Brain pericyte (primary cell): ENCODE results near the gene API5.

Experiments
- DNase-seq: peaks from one replicate; pipeline ENCODE4 v3.0.0-alpha.2; 2012; ENCODE audit warnings: low read depth, low spot score

API5 gene

DNA sequence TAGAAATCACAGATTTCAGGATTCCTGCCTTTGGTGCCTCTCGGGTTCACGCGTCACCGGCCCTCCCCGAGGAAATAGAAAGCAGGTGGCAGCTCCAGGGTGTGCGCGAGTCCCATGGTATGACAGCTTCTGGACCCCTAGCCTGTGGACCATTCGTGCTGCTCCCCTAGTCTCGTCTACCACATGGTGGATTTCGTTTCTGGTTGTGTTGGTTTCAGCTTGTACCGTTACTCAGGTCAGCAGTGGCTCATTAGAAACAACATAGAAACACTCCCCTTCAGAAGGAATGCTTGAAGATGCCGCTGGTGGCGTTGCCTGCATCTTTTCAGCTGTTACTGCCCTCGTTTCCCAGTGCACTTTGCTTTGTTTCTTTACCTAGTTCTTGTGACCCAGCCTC is 47.6 kb downstream of the API5 start:
- no peak for DNase-seq

DNA sequence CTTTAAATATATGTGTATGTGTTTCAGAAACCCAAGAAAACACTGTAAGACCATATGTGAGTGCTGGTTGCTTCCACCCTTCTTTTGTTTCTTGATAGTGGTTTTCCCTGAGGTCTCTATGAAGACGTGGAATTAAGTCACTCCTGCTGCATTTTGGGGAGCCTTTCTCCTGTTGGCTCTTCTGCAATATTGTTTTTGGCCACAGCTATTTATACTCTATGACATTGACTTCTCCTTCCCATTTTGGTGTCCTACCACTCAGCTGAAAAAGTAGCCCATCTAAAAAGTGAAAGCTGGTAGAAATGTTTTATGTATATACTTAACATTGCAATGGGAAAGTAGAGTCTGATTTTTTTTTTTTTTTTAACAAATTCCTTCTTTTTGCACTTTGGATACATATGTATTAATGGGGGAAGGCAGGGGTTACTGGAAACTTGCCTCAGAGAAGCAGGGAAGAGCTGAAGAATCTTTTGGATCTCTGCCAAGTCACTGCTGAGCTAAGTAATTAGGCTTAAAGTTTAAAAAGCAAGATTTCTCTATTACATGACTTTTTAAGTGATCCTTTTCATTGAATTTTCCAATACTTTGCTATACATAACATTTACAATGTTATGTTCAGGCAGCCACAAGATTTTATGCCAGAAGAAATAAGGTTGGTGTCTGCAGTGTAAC is 48.7 kb downstream of the API5 start:
- DNase-seq = no peak

DNA sequence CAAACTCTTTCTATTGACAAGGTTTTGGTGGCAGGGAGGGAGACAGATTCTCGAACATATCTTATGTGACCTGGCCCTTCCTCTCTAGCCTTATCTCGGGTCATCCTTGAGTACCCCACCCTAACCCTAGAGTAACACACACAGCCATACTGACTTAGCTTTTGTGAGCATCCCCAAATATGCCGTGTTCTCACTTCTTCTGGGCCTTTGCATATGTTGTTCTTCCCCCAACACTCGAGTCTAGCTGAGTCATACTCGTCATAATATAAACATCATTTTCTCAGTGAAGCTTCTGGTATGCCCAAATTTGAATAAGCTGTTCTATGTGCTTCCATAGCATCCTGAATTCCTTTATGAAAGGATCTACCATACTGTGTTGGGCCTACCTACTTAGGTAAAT is 54.9 kb downstream of the API5 start:
- no peak for DNase-seq

DNA sequence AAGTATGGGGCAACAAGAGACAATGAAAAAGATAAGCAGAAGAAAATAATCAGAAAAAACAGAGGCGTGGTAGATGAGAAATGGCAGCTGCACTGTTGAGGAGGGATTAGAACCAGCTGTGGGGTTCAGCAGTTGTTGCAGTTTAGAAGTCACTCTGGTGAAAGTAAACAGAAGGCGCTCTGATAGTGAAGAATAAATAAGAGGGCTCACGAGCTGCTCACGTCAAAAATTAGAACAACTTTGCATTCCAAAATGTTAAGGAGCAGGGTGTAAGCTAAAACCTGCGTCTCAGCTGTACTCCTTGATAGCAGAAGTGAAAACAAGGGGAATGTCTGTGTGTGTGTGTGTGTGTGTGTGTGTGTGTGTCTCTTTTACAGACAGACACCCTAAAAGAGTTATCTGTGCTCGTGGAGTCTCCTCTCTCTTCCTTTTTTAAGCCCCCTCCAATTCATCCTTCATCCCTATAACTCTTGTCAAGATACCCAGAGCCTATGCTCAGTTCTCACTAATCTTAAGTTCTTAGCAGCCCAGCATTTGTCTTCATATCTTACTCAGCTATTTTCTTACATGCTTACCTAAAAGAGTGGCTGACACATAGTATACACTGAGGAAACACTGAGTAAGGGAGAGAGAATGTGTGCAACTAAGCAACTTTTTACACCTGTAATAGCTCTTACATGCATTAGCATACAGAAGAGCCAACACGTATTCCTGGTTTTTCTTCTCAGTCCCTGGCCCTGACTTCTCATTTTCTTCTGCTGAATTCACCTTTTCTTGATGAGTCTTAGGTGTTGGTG is 55.8 kb downstream of the API5 start:
- DNase-seq = no peak

DNA sequence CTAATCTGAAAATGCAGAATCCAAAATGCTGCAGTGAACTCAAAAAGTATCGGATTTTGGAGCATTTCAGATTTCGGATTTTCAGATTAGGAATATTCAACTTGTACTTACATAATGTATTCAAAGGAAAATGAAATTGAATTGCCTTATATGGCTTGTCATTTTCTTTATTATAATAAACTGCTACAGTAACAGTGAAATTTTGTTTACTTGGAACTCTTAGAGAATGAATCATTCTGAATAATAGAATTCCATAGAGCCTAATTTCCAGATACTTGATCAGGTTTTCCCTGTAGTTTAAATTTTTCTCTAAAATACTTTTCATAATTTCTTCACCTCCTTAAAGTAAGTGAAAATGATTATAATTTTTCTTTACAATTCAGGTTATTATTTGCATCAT is 64.3 kb downstream of the API5 start:
- no peak for DNase-seq

DNA sequence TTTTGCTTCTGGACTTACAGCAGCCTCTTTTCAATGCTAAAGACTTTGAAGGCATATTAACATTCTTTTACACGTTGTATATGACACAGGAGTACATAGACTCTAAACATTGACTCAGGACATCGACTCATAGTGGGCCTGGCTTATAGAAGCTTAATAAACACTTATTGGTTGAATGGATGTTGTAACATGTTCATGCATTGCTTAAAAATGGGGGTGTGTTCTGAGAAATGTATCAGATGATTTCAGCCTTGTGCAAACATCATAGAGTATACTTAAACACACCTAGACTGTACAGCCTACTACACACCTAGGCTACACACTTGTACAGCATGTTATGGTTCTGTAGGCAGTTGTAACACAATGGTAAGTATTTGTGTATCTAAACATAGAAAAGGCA is 64.8 kb downstream of the API5 start:
- no peak for DNase-seq

DNA sequence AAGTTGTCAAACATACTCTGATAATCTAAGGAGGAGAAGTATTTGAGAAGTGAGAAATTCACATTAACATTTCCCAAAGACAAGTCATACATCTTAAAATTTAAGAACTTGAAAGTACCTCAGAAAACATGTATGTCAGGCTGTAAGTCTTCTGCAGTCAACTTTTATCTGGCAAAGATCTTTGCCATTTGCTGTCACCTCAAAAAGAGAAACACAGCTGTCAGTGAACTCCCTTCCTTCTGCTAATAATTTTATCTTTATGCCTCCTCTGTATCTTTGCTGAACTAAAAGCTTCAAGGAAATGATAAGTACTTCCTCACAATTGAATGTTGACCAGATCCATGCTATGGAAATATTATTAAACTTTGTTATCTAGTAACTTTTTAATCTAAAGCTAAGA is 65.6 kb downstream of the API5 start:
- DNase-seq = no peak

DNA sequence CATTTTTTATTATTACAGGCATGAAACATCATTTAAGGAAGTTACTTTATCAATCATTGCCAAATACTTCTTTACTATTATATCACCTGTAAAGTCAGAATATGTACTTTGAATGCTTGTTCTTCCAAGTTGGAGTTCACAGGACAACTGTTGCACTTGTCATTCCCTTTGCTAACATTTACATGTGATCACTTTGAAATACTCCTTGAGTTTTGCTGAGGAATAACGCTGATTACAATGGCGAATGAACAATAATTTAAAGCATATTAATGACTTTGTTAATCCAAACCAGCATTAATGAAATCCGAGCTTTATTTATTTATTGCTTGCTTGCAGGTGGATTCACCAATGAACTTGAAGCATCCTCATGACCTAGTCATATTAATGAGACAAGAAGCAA is 67.1 kb downstream of the API5 start:
- no peak for DNase-seq

DNA sequence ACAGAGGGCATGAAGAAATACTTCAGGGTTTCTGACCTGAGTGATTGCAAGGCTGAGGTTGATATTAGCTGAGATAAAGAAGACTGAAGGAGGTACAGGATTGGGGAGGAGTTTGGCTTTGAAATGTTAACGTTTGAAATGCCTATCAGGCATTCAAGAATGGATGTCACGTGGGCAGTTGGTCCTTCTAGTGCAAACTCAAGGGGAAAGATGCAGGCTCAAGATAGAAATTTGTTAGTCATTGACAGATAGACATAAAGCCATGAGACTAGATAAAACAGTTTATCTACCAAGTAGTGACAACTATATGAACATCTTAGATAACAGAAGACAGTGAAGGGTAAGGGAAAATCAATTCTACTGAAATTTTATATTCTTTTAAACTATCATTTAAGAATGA is 70.0 kb downstream of the API5 start:
- no peak for DNase-seq

DNA sequence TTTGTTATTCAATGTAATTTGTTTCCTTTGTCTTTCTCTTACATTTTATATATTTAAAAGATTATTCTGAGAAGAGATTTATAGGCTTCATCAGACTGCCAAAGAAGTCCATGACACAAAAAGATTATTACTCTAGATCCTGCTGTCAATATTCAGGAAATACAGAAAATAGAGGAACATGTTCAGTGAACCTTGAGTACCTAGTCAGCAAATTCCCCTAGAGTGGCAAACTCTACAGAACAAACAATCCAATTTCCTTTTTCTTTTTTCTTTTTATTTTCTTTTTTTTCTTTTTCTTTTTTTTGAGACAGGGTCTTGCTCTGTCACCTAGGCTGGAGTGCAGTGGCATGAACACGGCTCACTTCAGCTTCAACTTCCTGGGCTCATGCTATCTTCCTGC is 70.8 kb downstream of the API5 start:
- DNase-seq = no peak

DNA sequence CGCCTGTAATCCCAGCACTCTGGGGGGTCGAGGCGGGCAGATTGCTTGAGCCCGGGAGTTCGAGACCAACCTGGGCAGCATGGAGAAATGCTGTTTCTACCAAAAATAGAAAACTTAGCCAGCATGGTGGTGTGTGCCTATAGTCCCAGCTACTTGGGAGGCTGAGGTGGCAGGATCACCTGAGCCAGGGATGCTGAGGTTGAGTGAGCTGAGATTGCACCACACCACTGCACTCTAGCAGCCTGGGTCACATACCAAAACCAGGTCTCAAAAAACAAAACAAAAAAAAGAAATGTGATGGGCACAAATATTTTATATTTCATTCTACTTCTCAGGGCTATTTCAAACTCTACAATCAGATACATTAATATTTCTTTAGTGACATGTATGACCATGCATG is 72.6 kb downstream of the API5 start:
- no peak for DNase-seq

DNA sequence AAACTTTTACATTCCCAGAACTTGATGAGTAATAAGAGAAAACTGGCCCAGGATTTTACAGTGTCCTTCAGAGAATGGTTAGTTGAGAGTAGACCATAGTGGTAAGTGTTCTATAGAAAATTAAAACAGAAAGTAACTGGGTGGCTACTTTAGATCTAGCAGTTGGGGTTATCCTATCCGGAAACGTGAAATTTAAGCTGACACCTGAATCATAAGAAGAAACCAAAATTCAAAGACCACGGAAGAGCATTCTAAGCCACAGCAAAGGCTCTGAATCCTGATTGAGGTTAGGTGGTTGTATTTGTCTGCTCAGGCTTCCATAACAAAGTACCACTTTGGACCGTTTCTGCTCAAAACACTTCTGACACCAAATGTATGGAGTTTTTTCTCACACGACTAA is 80.9 kb downstream of the API5 start:
- DNase-seq = no peak

DNA sequence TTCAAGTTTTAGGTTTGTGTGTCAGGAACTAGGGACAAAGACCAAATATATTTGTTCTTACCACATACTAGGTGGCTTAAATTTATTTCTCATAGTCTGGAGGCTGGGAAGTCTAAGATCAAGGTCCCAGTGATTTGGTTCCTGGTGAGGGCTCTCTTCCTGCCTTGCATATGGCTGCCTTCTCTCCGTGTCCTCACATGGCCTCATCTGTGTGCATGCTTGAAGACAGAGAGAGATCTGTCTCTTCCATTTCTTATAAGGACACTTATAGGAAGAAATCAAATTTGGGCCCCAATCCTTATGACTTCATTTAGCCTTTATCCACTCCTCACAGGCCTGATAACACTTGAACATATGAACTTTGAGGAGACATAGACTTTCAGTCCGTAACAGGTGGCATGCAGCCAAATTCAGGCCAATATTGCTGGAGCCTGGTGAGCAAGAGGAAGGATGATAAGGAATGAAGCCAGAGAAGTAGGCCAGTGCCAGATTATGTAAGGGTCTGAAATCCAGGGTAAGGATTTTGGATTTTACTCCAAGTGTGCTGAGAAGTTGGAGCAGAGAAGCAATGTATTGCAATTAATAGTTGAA is 82.1 kb downstream of the API5 start:
- DNase-seq = no peak
